ENCODE measurements around the gene FCRLA.

FCRLA gene

DNA sequence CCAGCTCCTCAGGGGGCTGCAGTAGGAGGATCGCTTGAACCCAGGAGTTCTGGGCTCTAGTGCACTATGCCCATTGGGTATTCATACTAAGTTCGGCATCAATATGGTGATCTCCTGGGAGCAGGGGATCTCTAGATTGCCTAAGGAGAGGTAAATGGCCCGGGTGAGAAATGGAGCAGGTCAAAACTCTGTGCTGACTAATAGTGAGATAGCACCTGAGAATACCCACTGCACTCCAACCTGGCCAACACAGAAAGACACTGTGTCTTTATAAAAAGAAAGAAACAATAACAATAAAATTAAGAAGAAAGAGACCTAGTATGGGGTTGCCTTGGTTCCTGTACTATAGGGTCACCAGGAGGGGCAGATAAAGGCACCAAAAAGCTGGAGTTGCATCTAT lies 28.8 kb downstream of the FCRLA start:
- DNase-seq, result no peak

- peak; percentile 33 to 44 for DNase-seq
Measured at GRCh38 chr1:161736335-161736969, 29.4 kb downstream of the FCRLA start.

DNA sequence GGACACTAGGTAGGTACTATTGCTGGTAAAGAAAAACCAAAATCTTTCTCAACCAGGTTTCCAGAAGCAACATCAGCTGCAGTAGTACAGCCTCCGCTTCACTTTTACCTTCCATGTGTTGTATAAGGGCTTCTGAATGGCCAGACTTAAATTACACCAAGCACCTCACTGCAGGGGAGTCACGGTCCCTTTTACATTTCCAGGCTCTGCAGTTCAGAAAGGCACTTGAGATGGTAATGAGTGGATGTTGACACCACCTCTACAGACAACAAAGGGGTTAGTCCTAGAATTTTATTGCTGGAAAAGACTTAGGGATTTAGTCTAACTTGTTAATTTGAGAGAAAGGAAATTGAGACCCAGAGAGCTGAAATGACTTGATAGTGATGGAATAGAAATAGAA lies 30.6 kb downstream of the FCRLA start:
- no peak for DNase-seq

- DNase-seq, result peak; percentile 92 to 95
Measured at GRCh38 chr1:161738627-161739287, 31.7 kb downstream of the FCRLA start.

- peak; percentile 91 for DNase-seq
Measured at GRCh38 chr1:161739865-161740566, 33.0 kb downstream of the FCRLA start.

- DNase-seq, result peak in 1 of 2 donors; percentile 41
Measured at GRCh38 chr1:161740921-161741320, 33.9 kb downstream of the FCRLA start.

DNA sequence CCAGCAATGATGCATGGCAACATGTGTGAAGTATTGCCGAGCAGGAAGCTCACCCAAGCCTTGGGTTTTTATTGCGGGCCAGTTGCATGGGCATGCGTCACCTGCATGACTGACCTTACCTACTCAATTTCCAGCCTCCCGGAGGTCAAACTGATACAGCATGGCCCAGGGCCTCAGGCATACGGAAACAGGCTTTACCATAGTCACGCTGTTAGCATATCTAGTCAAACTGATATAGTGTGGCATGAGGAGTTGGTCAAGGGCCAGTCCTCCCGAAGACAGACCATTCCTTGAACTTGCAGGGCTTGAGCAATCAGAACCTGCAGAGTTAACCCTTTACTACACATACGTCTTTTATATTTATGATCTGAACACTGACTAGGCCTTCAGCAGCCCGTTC lies 36.2 kb downstream of the FCRLA start:
- DNase-seq, result no peak

DNA sequence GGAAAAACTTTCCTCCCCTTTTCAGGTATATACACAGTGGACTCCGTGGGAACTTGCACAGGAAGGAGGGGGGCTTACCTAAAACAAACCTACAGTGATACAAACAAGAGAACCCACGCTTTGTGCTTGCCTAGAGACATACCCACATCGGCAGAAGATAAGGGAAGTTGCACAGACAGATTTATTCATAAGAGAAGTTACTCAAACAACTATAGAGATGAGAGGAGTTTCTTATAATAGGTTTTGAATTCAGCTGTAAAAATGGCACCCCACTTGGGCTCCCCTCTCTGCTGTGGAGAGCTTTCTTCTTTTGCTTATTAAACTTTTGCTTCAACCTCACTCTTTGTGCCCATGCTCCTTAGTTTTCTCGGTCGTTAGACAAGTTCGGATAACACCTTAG lies 40.8 kb downstream of the FCRLA start:
- peak; percentile 72 to 76 for DNase-seq

DNA sequence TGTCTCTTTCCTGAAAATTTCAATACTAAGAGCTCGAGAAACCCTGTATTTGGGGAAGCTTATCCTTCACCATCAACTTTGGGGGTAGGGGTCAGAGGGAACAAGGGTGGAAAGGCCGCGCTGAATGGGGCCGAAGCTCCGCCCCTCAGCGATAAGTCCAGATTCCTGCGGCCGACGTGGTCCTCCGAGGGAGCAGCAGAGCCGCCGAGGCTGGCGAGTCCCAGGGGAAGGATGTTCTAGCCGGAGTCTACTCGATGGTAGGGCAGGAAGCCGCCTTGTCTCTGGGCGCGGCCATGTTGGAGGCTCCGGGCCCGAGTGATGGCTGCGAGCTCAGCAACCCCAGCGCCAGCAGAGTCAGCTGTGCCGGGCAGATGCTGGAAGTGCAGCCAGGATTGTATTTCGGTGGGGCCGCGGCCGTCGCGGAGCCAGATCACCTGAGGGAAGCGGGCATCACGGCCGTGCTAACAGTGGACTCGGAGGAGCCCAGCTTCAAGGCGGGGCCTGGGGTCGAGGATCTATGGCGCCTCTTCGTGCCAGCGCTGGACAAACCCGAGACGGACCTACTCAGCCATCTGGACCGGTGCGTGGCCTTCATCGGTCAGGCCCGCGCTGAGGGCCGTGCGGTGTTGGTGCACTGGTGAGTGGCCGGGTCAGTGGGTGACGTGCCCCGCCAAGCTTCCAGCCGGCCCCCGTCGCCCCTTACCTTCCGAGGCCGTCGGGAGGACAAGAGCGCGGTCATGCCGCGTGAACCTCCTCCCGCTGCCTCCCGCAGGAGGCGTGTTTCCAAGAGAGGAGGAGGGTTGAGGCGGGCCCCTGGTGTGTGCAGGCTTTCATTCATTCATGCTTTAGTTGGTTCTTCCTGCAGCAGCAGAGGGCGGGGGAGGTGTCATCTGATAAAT lies 42.7 kb downstream of the FCRLA start, which contains the start of gene DUSP12:
Gene DUSP12 (plus strand): TSS at position 278 of the 899 bp plus-strand sequence. CDS start 16 bp downstream, at position 294.
- peak; percentile 95 to 96 for DNase-seq

GRCh38 chr1:161763522-161764098 lies 56.6 kb downstream of the FCRLA start:
- DNase-seq, result no peak

All from inflammatory macrophage (primary cell).